PC-3 (cell line): Measurements from ENCODE around the gene TRPC3. TPM values are rescaled to one million over a fixed set of nuclear protein-coding genes. Genes with fewer than 3 reads are reported as not detected.

Experiments
- ATAC-seq: fragments of 200-7000 bp; cut with Tn5 transposase; 2 replicates; pipeline ENCODE4 v1.9.1; 2020; ENCODE audit warnings: mild to moderate bottlenecking, moderate library complexity
- BruUV-seq: library from RNA; stranded (reverse); fragments of 400-500 nt; replicated peaks from 2 replicates; lab custom pipeline; 2021; lab: Mats Ljungman, UMichigan
- CTCF ChIA-PET: fragments of 300-600 bp; sonication (Branson Sonifier 250); formaldehyde crosslinking; loops from one replicate; lab custom pipeline; 2022; ENCODE audit warnings: antibody characterized with exemption; lab: Charles Lee
- POLR2A ChIA-PET: fragments of 300-600 bp; sonication (Branson Sonifier 250); formaldehyde crosslinking; loops from one replicate; lab custom pipeline; 2022; ENCODE audit warnings: antibody characterized with exemption; ENCODE audit not compliant: unreplicated experiment; lab: Charles Lee
- DNase-seq: peaks from one replicate; pipeline ENCODE4 v3.0.0-alpha.2; 2015
- H2AFZ ChIP-seq: fragments of 300-600 bp; sonication (generic); 2 replicates; pipeline ENCODE4 v1.6.0; 2016; ENCODE audit warnings: antibody characterized with exemption, low read length
- H3F3A ChIP-seq: fragments of 300-600 bp; sonication (generic); one replicate; pipeline ENCODE4 v1.6.0; 2017; ENCODE audit warnings: antibody characterized with exemption, low read length, control low read depth, mild to moderate bottlenecking; ENCODE audit not compliant: unreplicated experiment
- H3K27ac ChIP-seq: fragments of 300-600 bp; sonication (generic); 2 replicates; pipeline ENCODE4 v1.5.1; 2016; ENCODE audit warnings: mild to moderate bottlenecking, low read length
- H3K27me3 ChIP-seq: fragments of 300-600 bp; sonication (generic); 2 replicates; pipeline ENCODE4 v1.6.1; 2016; ENCODE audit warnings: low read length, mixed read lengths
- H3K36me3 ChIP-seq: fragments of 300-600 bp; sonication (generic); 2 replicates; pipeline ENCODE4 v1.6.1; 2016; ENCODE audit warnings: low read depth, mixed run types, low read length, mixed read lengths
- H3K4me1 ChIP-seq: fragments of 300-600 bp; sonication (generic); 2 replicates; pipeline ENCODE4 v1.5.1; 2016; ENCODE audit warnings: low read length; ENCODE audit not compliant: insufficient read depth
- H3K4me2 ChIP-seq: fragments of 300-600 bp; sonication (generic); 2 replicates; pipeline ENCODE4 v1.6.0; 2016; ENCODE audit warnings: low read length
- H3K4me3 ChIP-seq: fragments of 300-600 bp; sonication (generic); 2 replicates; pipeline ENCODE4 v1.5.1; 2016; ENCODE audit warnings: mild to moderate bottlenecking, low read length, mixed read lengths
- H3K79me2 ChIP-seq: fragments of 300-600 bp; sonication (generic); 2 replicates; pipeline ENCODE4 v1.6.1; 2017; ENCODE audit warnings: low read length, mixed read lengths
- H3K9ac ChIP-seq: fragments of 300-600 bp; sonication (generic); 2 replicates; pipeline ENCODE4 v1.6.0; 2016; ENCODE audit warnings: mild to moderate bottlenecking, low read length
- H3K9me2 ChIP-seq: fragments of 300-600 bp; sonication (generic); replicated peaks from 2 replicates; pipeline ENCODE4 v1.6.1; 2016; ENCODE audit warnings: mixed run types, low read length, mixed read lengths
- H3K9me3 ChIP-seq: fragments of 300-600 bp; sonication (generic); 2 replicates; pipeline ENCODE4 v1.6.1; 2016; ENCODE audit warnings: low read length, mixed read lengths
- H4K20me1 ChIP-seq: fragments of 300-600 bp; sonication (generic); 2 replicates; pipeline ENCODE4 v1.6.1; 2016; ENCODE audit warnings: low read length, mixed read lengths
- CTCF ChIP-seq: fragments of 300-600 bp; sonication (generic); conservative IDR thresholded peaks from 2 replicates; pipeline ENCODE4 v1.5.1; 2017; ENCODE audit warnings: antibody characterized with exemption, low read depth, mild to moderate bottlenecking, low read length
- EZH2 ChIP-seq: fragments of 300-600 bp; sonication (generic); IDR thresholded peaks from one replicate; pipeline ENCODE4 v1.6.1; 2017; ENCODE audit warnings: antibody characterized with exemption, mild to moderate bottlenecking, low read length; ENCODE audit not compliant: unreplicated experiment
- EZH2phosphoT487 ChIP-seq: fragments of 300-600 bp; sonication (generic); IDR thresholded peaks from 2 replicates; pipeline ENCODE4 v1.6.1; 2018; ENCODE audit warnings: mild to moderate bottlenecking, antibody characterized with exemption, low read length, borderline replicate concordance
- intact Hi-C: fragments of 100-400 bp; cut with micrococcal nuclease; formaldehyde crosslinking; loops from 2 replicates; pipeline ENCODE4 v1.9.0; 2023
- total RNA-seq: library from RNA; depleted of rRNA; stranded (reverse); fragments of >200 nt; gene quantifications from 2 replicates; pipeline ENCODE4 v1.2.3, GENCODE V29; 2014

Gene TRPC3
- total RNA-seq, 1 experiment from 2014 or later: not detected

DNA sequence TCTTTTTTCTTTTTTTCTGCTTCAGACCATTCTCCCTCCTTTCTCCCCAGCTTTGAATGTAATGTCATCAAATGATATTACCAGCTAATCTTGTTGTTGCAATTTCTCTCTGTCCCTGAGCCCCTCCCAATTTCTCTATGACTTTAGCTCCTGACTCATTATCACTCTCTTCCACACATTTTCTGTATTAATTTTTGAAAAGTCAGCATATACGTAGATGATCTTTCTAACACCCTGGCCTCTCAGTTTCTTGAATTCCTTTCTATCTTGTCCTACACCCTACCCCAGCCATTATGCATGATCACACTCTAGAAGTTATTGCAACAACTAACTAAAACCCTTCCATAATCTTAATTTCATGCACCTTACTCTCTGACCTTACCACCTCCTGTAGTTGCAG lies 13.1 kb upstream of the TRPC3 start:
- no TSS peak for BruUV-seq

GRCh38 chr4:121960818-121961217 lies 9.0 kb upstream of the TRPC3 start:
- no peak overlapping the region for H3K9ac ChIP-seq
- no peaks in the 10 kb centered on the region for H4K20me1 ChIP-seq
- intact Hi-C loops: no loop called here
- CTCF ChIA-PET: no interaction called here
- no peaks in the 10 kb centered on the region for H3K4me1 ChIP-seq
- no peaks in the 10 kb centered on the region for H3K9me2 ChIP-seq
- H2AFZ ChIP-seq: no peak overlapping the region
- no TSS peak for BruUV-seq
- TF ChIP-seq EZH2phosphoT487 (no peak), EZH2 (no peak), CTCF (no peak)
- H3K27ac ChIP-seq: no peak overlapping the region
- no peak overlapping the region for H3K4me3 ChIP-seq
- H3K27me3 ChIP-seq: peaks cover 4% of the 10 kb centered on the region
- no peaks in the 10 kb centered on the region for H3K36me3 ChIP-seq
- no peaks in the 10 kb centered on the region for H3K9me3 ChIP-seq
- ATAC-seq: no peak
- no peaks in the 10 kb centered on the region for H3F3A ChIP-seq
- DNase-seq: no peak
- no peaks in the 10 kb centered on the region for H3K79me2 ChIP-seq
- POLR2A ChIA-PET: no interaction called here
- no peak overlapping the region for H3K4me2 ChIP-seq

More for the DNA sequence above, 13.1 kb upstream of the TRPC3 start:
- H3K27ac ChIP-seq: no peak overlapping the region
- CTCF ChIA-PET: no interaction called here
- H4K20me1 ChIP-seq: no peaks in the 10 kb centered on the region
- no peaks in the 10 kb centered on the region for H3K9me2 ChIP-seq
- no peak overlapping the region for H3K9ac ChIP-seq
- no peak for ATAC-seq
- no peak for DNase-seq
- no peaks in the 10 kb centered on the region for H3K79me2 ChIP-seq
- peaks cover 14% of the 10 kb centered on the region; the same call in 1 of the 2 replicates for H3K27me3 ChIP-seq
- intact Hi-C loops: no loop called here
- H3K36me3 ChIP-seq: no peaks in the 10 kb centered on the region
- TF ChIP-seq CTCF: no peak
- TF ChIP-seq EZH2phosphoT487: no peak
- no peak for TF ChIP-seq EZH2
- H3K4me1 ChIP-seq: no peaks in the 10 kb centered on the region
- H3K4me3 ChIP-seq: no peak overlapping the region
- no peak overlapping the region for H3K4me2 ChIP-seq
- H3F3A ChIP-seq: no peaks in the 10 kb centered on the region
- POLR2A ChIA-PET: no interaction called here
- H3K9me3 ChIP-seq: no peaks in the 10 kb centered on the region
- no peak overlapping the region for H2AFZ ChIP-seq

DNA sequence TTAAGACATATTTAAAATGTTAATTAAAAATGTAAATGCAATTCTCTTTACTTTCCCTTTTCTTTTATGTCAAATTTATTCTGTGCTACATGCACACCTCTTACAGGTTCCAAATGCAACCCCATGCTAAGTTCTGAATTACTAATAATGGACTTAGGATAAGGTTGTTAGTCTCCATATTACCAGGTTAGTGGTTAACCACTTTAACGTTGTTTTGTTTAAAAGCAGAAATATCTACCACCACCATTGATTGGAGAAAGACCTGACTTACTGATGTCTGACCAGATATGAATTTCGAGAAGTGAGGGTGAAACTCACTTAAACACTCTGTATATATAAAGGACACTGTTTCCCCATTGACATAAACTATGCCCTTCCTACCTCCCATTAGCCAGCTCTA lies 6.9 kb upstream of the TRPC3 start:
- Histone ChIP-seq H3K4me2 (no peak overlapping the region), H3F3A (no peaks in the 10 kb centered on the region), H3K4me3 (no peak overlapping the region), H4K20me1 (no peaks in the 10 kb centered on the region), H3K9me2 (no peaks in the 10 kb centered on the region), H3K27me3 (peaks cover 13% of the 10 kb centered on the region), H3K79me2 (no peaks in the 10 kb centered on the region), H3K9me3 (no peaks in the 10 kb centered on the region), H3K9ac (no peak overlapping the region), H2AFZ (no peak overlapping the region), H3K4me1 (no peaks in the 10 kb centered on the region), H3K27ac (no peak overlapping the region), H3K36me3 (no peaks in the 10 kb centered on the region)
- DNase-seq (no peak), ATAC-seq (no peak)
- ChIA-PET CTCF (no interaction called here), POLR2A (no interaction called here)
- TF ChIP-seq EZH2phosphoT487: no peak
- TF ChIP-seq EZH2: no peak
- TF ChIP-seq CTCF: no peak
- no TSS peak for BruUV-seq
- intact Hi-C loops: no loop called here
